Lower leg skin (tissue), 4 donors: ENCODE measurements around the gene RAD21L1. TPM values are rescaled to one million over a fixed set of nuclear protein-coding genes. Genes with fewer than 3 reads are reported as not detected.

ENCODE experiments used
- DNase-seq, 2 donors: peaks; one replicate each; pipeline ENCODE4 v3.0.0-alpha.2; 2019; ENCODE audit warnings: low spot score in 2 of 2
- H3K4me3 ChIP-seq: fragments of 200-600 bp; sonication (generic); 2 replicates; pipeline ENCODE4 v1.5.1; 2017; ENCODE audit warnings: mild to moderate bottlenecking, low read depth; ENCODE audit not compliant: poor library complexity, severe bottlenecking
- POLR2A ChIP-seq, 2 donors: fragments of 450-650 bp; IDR thresholded peaks; one replicate each; pipeline ENCODE4 v1.6.1; 2016 to 2017; ENCODE audit warnings: antibody characterized with exemption in 2 of 2, mild to moderate bottlenecking in 1 of 2, moderate library complexity in 1 of 2
- WGBS, 2 donors: methylation state at CpG; one replicate each; pipeline ENCODE4 v1.1.5; 2018; 5-methylcytosine and 5-hydroxymethylcytosine counted together
- intact Hi-C: fragments of 100-400 bp; cut with DNase I; formaldehyde crosslinking; loops from one replicate; pipeline ENCODE4 v1.15.0; 2023; ENCODE audit warnings: low total_unique reads
- total RNA-seq, 4 donors: library from RNA; depleted of rRNA; stranded (reverse); fragments of >200 nt; gene quantifications; one replicate each; pipeline ENCODE4 v1.1.0, GENCODE V29; 2016
- TF ChIP-seq, protein P1 (sequence below), 3 donors: fragments of 450-650 bp; IDR thresholded peaks; one replicate each; pipeline ENCODE4 v1.5.1; 2016; ENCODE audit warnings: antibody characterized with exemption in 3 of 3, mild to moderate bottlenecking in 3 of 3, moderate library complexity in 2 of 3

The RAD21L1 gene
- total RNA-seq: under 1 TPM in 1 of 4 donors, not detected in 3; 0.38 TPM

DNA sequence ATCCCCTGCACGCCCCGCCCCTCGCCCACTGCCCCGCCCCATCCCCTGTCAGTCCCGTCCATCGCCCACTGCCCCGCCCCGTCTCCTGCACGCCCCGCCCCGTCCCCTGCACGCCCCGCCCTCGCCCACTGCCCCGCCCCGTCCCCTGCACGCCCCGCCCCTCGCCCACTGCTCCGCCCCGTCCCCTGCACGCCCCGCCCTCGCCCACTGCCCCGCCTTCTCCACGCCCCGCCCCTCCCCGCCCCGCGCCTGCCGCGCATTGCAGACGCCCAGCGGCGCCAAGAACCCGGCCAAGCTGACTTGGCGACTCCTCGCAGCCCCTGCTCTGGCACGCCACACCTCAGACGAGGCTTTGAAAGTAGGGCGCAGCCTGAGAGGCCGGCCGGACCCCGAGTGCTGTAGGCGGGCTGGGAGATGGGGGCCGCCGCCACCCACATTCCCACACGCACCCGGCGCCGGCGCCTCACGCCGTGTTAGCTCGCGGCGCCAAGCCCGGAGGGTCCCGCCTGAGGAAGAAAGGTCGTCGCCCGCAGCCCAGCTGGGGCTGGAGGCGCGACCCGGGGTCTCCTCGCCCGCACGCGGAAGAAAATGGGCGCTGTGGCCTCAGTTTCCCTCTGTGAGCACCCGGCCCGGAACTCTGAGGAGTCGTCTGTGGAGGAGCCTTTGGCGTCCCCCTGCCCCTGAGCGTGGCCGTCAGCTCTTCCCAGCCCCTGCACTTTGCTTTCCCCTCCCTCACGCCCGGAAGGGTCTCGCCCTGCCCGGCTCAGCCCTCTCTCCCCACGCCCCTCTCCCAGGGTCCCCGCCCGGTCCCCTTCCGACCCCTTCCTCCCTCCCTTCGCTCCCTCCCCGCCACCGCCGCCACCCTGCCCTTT, at the start of gene RAD21L1:
TSS of gene RAD21L1 (plus strand) at position 262 of the 872 bp plus-strand sequence. CDS start 2,410 bp downstream, outside the sequence.
- intact Hi-C loops: no loop called here
- peak; percentile 42 to 94 for DNase-seq
- 1 to 2% methylated on average over 28 to 39 of the region's 88 CpGs for WGBS, 2 donors
- peak within 1 kb of the TSS; percentile 48 for H3K4me3 ChIP-seq
- no peak for TF ChIP-seq POLR2A (IDR thresholded peaks at IDR 0.05)
- TF ChIP-seq, protein P1, sequence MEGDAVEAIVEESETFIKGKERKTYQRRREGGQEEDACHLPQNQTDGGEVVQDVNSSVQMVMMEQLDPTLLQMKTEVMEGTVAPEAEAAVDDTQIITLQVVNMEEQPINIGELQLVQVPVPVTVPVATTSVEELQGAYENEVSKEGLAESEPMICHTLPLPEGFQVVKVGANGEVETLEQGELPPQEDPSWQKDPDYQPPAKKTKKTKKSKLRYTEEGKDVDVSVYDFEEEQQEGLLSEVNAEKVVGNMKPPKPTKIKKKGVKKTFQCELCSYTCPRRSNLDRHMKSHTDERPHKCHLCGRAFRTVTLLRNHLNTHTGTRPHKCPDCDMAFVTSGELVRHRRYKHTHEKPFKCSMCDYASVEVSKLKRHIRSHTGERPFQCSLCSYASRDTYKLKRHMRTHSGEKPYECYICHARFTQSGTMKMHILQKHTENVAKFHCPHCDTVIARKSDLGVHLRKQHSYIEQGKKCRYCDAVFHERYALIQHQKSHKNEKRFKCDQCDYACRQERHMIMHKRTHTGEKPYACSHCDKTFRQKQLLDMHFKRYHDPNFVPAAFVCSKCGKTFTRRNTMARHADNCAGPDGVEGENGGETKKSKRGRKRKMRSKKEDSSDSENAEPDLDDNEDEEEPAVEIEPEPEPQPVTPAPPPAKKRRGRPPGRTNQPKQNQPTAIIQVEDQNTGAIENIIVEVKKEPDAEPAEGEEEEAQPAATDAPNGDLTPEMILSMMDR (IDR thresholded peaks at IDR 0.05): no peak

DNA sequence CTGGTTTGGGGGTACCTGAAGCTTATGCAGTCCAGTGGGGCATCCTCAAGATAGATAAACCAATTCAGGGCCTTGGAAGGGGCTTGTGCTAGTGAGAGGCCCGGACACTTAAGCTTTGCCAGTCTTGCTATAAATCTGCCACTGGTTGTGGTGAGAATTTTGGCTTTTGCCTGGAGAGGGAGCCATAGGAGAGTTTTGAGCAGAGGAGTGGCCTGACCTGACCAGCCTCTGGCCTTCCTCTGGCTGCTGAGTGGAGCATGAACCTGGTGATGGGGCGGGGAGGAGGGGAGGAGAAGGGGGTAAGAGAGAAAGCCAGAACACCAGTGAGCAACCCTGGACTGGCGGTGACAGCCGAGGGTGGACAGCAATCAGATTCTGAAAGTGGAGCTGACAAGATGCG, 48.2 kb upstream of the RAD21L1 start:
- TF ChIP-seq, protein P1 (IDR thresholded peaks at IDR 0.05): no peak
- TF ChIP-seq POLR2A (IDR thresholded peaks at IDR 0.05): no peak
- WGBS, 2 donors: 81 to 87% methylated on average over 5 of the region's 5 CpGs
- intact Hi-C loops: no loop called here
- no peak overlapping the region for H3K4me3 ChIP-seq
- peak in 1 of 2 donors; percentile 34 for DNase-seq

DNA sequence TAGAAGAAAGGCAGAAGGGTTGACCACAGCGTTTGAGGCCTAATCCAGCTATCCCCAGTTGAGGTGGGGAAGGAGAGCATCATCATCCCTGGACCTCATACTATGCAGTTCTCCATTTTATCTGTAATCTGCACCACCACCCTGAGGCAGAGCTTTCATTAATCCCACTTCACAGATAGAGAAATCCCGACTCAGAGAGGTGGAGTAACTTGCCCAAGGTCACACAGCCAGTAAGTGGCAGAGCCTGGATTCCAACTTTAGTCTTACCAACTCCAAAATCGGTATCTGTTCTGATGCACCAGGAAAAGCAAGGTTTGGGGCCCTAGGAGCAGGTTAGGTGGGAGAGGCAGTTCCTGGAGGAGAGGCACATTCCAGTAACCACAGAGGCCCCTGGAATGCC, 47.7 kb upstream of the RAD21L1 start:
- H3K4me3 ChIP-seq: no peak overlapping the region
- no peak for TF ChIP-seq POLR2A (IDR thresholded peaks at IDR 0.05)
- TF ChIP-seq, protein P1 (IDR thresholded peaks at IDR 0.05): no peak
- intact Hi-C loops: no loop called here
- no peak for DNase-seq
- WGBS, 2 donors: 84 to 87% methylated on average over 3 of the region's 3 CpGs

DNA sequence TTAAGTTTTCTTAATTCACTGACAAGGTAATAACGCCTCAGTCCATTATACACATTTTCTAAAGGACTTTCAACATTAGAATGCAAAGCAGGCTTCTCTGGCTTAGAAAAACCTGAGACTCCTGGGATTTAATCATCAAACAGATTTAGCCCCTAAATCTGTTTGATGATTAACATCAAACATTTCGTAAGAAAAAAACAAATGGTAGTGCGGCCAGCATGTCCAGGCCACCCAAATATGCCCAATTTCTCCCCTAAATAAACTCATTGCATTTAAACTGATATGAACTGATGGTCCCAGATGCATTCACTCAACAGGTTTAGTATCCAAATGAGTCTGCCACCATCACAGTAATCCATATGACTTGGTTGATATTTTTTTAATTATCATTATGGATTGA, 47.2 kb upstream of the RAD21L1 start:
- DNase-seq: no peak
- H3K4me3 ChIP-seq: no peak overlapping the region
- no peak for TF ChIP-seq POLR2A (IDR thresholded peaks at IDR 0.05)
- TF ChIP-seq, protein P1 (IDR thresholded peaks at IDR 0.05): no peak
- intact Hi-C loops: no loop called here
- WGBS, 2 donors: 91 to 94% methylated on average over 3 of the region's 3 CpGs

DNA sequence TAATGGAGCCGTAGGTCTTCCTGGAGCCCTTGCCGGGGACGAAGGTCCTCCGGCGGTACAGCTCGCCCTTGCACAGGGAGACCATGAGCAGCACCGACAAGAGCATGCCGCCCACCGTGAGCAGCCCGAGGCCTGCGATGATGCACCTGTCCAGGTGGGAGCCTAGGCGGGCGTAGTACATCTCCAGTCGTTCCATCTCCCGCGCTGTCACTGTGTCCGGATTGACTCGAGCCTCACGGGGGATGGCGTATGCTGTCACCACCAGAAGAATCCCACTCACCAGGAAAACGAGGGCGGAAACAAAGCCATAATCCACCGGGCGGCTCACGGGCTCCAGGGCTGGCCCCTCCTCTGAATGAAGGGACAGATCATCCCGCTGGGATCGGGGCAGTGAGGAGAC, 44.9 kb upstream of the RAD21L1 start:
- intact Hi-C loops: no loop called here
- TF ChIP-seq, protein P1 (IDR thresholded peaks at IDR 0.05): no peak
- no peak for TF ChIP-seq POLR2A (IDR thresholded peaks at IDR 0.05)
- no peak for DNase-seq
- WGBS, 2 donors: 92% methylated on average over 25 to 27 of the region's 27 CpGs
- no peak overlapping the region for H3K4me3 ChIP-seq
